ENCODE measurements around the gene CGB1. TPM values are rescaled to one million over a fixed set of nuclear protein-coding genes. Genes with fewer than 3 reads are reported as not detected.

CGB1 gene
- polyA plus RNA-seq, 1 of the 3 experiments (the other 2 are of a cell fraction) = not detected

- CTCF ChIA-PET = interaction anchor here (0.6 to 2.7 kb wide), 17 partner anchors 8 to 409 kb away, joined by 3 to 13 read pairs (median 4); partner anchors contain the start of genes HRC and NTF4
- Histone ChIP-seq H3K79me2 (ENCODE audit: insufficient read depth) (no peaks in the 10 kb centered on the region), H3K9ac (no peak overlapping the region), H3K36me3 (replicated peaks in 1 of 2; ENCODE audit: control insufficient read depth in 1 of 2, insufficient read depth in 2 of 2, low read length in 1 of 2) (no peaks in the 10 kb centered on the region), H3K27me3 (ENCODE audit: insufficient read depth) (peaks cover 8% of the 10 kb centered on the region; the same call in 1 of the 2 replicates), H3K4me1 (ENCODE audit: control insufficient read depth in 1 of 2, insufficient read depth in 2 of 2, low read depth in 1 of 2, low read length in 1 of 2) (no peaks in the 10 kb centered on the region; a peak in 1 of 4 replicates), H4K20me1 (ENCODE audit: insufficient read depth) (no peaks in the 10 kb centered on the region), H3K9me2 (no peaks in the 10 kb centered on the region), H2AFZ (ENCODE audit: low read depth) (no peak overlapping the region), H3K4me2 (no peak overlapping the region), H3K9me3 (no peaks in the 10 kb centered on the region), H3K4me3 (ENCODE audit: low read depth in 2 of 2, low read length in 1 of 2) (no peak overlapping the region), H3K27ac (ENCODE audit: low read depth in 2 of 2, low read length in 1 of 2) (no peak overlapping the region), H3F3A (replicated peaks; ENCODE audit: insufficient read depth) (peaks cover 17% of the 10 kb centered on the region)
- TF ChIP-seq, protein P1, sequence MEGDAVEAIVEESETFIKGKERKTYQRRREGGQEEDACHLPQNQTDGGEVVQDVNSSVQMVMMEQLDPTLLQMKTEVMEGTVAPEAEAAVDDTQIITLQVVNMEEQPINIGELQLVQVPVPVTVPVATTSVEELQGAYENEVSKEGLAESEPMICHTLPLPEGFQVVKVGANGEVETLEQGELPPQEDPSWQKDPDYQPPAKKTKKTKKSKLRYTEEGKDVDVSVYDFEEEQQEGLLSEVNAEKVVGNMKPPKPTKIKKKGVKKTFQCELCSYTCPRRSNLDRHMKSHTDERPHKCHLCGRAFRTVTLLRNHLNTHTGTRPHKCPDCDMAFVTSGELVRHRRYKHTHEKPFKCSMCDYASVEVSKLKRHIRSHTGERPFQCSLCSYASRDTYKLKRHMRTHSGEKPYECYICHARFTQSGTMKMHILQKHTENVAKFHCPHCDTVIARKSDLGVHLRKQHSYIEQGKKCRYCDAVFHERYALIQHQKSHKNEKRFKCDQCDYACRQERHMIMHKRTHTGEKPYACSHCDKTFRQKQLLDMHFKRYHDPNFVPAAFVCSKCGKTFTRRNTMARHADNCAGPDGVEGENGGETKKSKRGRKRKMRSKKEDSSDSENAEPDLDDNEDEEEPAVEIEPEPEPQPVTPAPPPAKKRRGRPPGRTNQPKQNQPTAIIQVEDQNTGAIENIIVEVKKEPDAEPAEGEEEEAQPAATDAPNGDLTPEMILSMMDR (IDR thresholded peaks at IDR 0.05) = peak; percentile 49
- TF ChIP-seq FOXJ3 (CRISPR knock-in tag; IDR thresholded peaks at IDR 0.05) = no peak
- DNase-seq = peak; percentile 50
- POLR2A ChIA-PET = no interaction called here
- 40% methylated on average over 20 of the region's 23 CpGs for WGBS (ENCODE audit: low lambda C conversion rate)
Measured at GRCh38 chr19:49073514-49074378, 37.1 kb upstream of the CGB1 start.

GRCh38 chr19:49071860-49072547 is 35.3 kb upstream of the CGB1 start:
- ChIA-PET CTCF (interaction anchor here (1.0 to 1.9 kb wide), 6 partner anchors 13 to 153 kb away, joined by 3 to 6 read pairs (median 4); partner anchors contain the start of genes GYS1 and RUVBL2), POLR2A (no interaction called here)
- H3K36me3 ChIP-seq (replicated peaks in 1 of 2; ENCODE audit: control insufficient read depth in 1 of 2, insufficient read depth in 2 of 2, low read length in 1 of 2) = no peaks in the 10 kb centered on the region
- H3K9ac ChIP-seq = no peak overlapping the region
- H2AFZ ChIP-seq (ENCODE audit: low read depth) = no peak overlapping the region; the same call in 1 of the 2 replicates
- TF ChIP-seq, protein P2, sequence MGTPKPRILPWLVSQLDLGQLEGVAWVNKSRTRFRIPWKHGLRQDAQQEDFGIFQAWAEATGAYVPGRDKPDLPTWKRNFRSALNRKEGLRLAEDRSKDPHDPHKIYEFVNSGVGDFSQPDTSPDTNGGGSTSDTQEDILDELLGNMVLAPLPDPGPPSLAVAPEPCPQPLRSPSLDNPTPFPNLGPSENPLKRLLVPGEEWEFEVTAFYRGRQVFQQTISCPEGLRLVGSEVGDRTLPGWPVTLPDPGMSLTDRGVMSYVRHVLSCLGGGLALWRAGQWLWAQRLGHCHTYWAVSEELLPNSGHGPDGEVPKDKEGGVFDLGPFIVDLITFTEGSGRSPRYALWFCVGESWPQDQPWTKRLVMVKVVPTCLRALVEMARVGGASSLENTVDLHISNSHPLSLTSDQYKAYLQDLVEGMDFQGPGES (IDR thresholded peaks at IDR 0.05; ENCODE audit: low read depth, low read length) = no peak
- TF ChIP-seq MAX (IDR thresholded peaks at IDR 0.05; ENCODE audit: low read depth) (0 out of 2 replicates have a peak, but pooled peaks have one; percentile 17), FOXM1 (IDR thresholded peaks at IDR 0.05; ENCODE audit: low read depth) (no peak), NRF1 (IDR thresholded peaks at IDR 0.05; ENCODE audit: low read depth, low read length) (peak; percentile 14; the same call in 1 of the 2 replicates)
- 39% methylated on average over 44 of the region's 93 CpGs for WGBS (ENCODE audit: low lambda C conversion rate)
- H3F3A ChIP-seq (replicated peaks; ENCODE audit: insufficient read depth) = peaks cover 13% of the 10 kb centered on the region
- no peaks in the 10 kb centered on the region; a peak in 1 of 4 replicates for H3K4me1 ChIP-seq (ENCODE audit: control insufficient read depth in 1 of 2, insufficient read depth in 2 of 2, low read depth in 1 of 2, low read length in 1 of 2)
- H3K79me2 ChIP-seq (ENCODE audit: insufficient read depth) = no peaks in the 10 kb centered on the region
- peak overlapping the region in 1 of 2 experiments; percentile 4; a peak in 1 of 4 replicates for H3K4me3 ChIP-seq (ENCODE audit: low read depth in 2 of 2, low read length in 1 of 2)
- peak; percentile 84 for DNase-seq
- no peaks in the 10 kb centered on the region for H3K9me2 ChIP-seq
- H4K20me1 ChIP-seq (ENCODE audit: insufficient read depth) = no peaks in the 10 kb centered on the region
- no peak overlapping the region for H3K4me2 ChIP-seq
- no peak overlapping the region for H3K27ac ChIP-seq (ENCODE audit: low read depth in 2 of 2, low read length in 1 of 2)
- peaks cover 8% of the 10 kb centered on the region; the same call in 1 of the 2 replicates for H3K27me3 ChIP-seq (ENCODE audit: insufficient read depth)
- no peaks in the 10 kb centered on the region for H3K9me3 ChIP-seq

Measured in SK-N-SH (cell line).